Measurements from ENCODE around the gene MACROD2.

DNA sequence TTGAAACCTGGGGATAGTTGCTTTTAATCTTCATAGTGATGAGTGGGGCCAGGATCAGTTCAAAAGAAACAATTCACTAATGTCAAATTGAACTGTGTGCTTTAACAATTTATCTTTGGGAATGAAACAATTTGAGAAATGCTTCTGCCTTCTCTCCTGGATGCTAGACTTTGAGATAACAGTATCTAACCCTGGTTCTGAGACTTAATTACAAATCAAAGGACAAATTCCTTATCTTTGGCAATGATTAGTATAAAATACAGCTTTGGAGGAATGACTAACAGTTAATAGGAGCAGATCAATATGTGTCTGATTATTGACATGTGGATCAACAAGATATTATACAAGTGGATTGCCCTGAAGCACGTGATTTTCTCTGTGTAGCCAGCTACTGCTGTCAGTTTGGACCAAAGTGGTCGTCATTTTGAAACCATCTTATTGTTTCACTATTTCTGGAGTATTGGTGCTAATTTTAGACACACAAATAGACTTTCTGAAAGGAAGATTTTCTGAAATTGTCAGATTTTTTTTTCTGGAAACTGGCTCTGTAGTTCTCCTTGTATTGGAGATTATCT is 348.3 kb downstream of the MACROD2 start:
- TF ChIP-seq, protein P1, sequence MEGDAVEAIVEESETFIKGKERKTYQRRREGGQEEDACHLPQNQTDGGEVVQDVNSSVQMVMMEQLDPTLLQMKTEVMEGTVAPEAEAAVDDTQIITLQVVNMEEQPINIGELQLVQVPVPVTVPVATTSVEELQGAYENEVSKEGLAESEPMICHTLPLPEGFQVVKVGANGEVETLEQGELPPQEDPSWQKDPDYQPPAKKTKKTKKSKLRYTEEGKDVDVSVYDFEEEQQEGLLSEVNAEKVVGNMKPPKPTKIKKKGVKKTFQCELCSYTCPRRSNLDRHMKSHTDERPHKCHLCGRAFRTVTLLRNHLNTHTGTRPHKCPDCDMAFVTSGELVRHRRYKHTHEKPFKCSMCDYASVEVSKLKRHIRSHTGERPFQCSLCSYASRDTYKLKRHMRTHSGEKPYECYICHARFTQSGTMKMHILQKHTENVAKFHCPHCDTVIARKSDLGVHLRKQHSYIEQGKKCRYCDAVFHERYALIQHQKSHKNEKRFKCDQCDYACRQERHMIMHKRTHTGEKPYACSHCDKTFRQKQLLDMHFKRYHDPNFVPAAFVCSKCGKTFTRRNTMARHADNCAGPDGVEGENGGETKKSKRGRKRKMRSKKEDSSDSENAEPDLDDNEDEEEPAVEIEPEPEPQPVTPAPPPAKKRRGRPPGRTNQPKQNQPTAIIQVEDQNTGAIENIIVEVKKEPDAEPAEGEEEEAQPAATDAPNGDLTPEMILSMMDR (IDR thresholded peaks at IDR 0.05) = no peak
- TF ChIP-seq EZH2 (IDR thresholded peaks at IDR 0.05; ENCODE audit: borderline replicate concordance, insufficient read depth, low read depth, low read length, poor library complexity, severe bottlenecking) = no peak
